ENCODE data around the gene NDFIP1. TPM values are rescaled to one million over a fixed set of nuclear protein-coding genes. Genes with fewer than 3 reads are reported as not detected.

Gene NDFIP1
- total and polyA plus RNA-seq, 2 of the 13 experiments (the other 11 are each of a cell fraction or from before 2014, with no cell fraction given), result 12.4 to 15.7 TPM

GRCh38 chr5:142197781-142198180 lies 89.2 kb downstream of the NDFIP1 start:
- no peak for FAIRE-seq
- in situ Hi-C loops (cut with HindIII; ENCODE audit: extremely low pct_ligation_motif_present, low pct_unique_long_range_greater_than_20kb) (no loop called here), intact Hi-C loops (cut with micrococcal nuclease; ENCODE audit: unreplicated experiment) (no loop called here)
- ChIA-PET CTCF (ENCODE audit: low intra/inter-chr PET ratio, low total read pairs) (no interaction called here), POLR2A (no interaction called here)
- DNase-seq (ENCODE audit: low spot score), result no peak
- Histone ChIP-seq H3K4me2 (ENCODE audit: low read depth, low read length) (no peak overlapping the region), H3K27me3 (ENCODE audit: control insufficient read depth in 1 of 2, insufficient read depth in 2 of 2, low read length in 2 of 2) (peaks cover 0 to 14% of the 10 kb centered on the region in 2 experiments; a peak in 2 of 5 replicates), H4K20me1 (ENCODE audit: insufficient read depth, low read length) (no peaks in the 10 kb centered on the region), H3K36me3 (replicated peaks in 1 of 2; ENCODE audit: control insufficient read depth in 1 of 2, insufficient read depth in 2 of 2, low read length in 2 of 2) (no peaks in the 10 kb centered on the region), H3K9ac (ENCODE audit: insufficient read depth, low read depth, low read length) (no peak overlapping the region), H3K4me1 (ENCODE audit: insufficient read depth, low read length) (peaks cover 12% of the 10 kb centered on the region), H3K4me3 (replicated peaks in 1 of 3; ENCODE audit: insufficient read depth in 1 of 3, low read depth in 2 of 3, low read length in 3 of 3) (no peak overlapping the region), H3K9me3 (ENCODE audit: low read length) (no peaks in the 10 kb centered on the region), H3K27ac (ENCODE audit: extremely low read length, insufficient read depth, low read length) (no peak overlapping the region), H2AFZ (ENCODE audit: low read length) (no peak overlapping the region), H3K79me2 (ENCODE audit: insufficient read depth, low read length) (no peaks in the 10 kb centered on the region)
- no peak for TF ChIP-seq ZMYM4 (CRISPR knock-in tag; IDR thresholded peaks at IDR 0.05)
- no peak for TF ChIP-seq ZNF777 (CRISPR knock-in tag; IDR thresholded peaks at IDR 0.05)
- no peak for TF ChIP-seq ZBTB25 (CRISPR knock-in tag; IDR thresholded peaks at IDR 0.05)
- WGBS (ENCODE audit: low lambda C conversion rate), result 81% methylated on average over 2 of the region's 5 CpGs
- no TSS peak for BruUV-seq (replicated peaks)
- ATAC-seq, result no peak

GRCh38 chr5:142199388-142199787 lies 90.8 kb downstream of the NDFIP1 start:
- H4K20me1 ChIP-seq (ENCODE audit: insufficient read depth, low read length), result no peaks in the 10 kb centered on the region
- no peak for DNase-seq (ENCODE audit: low spot score)
- H3K79me2 ChIP-seq (ENCODE audit: insufficient read depth, low read length), result no peaks in the 10 kb centered on the region
- H3K27ac ChIP-seq (ENCODE audit: extremely low read length, insufficient read depth, low read length), result no peak overlapping the region
- H3K9me3 ChIP-seq (ENCODE audit: low read length), result no peaks in the 10 kb centered on the region
- in situ Hi-C loops (cut with HindIII; ENCODE audit: extremely low pct_ligation_motif_present, low pct_unique_long_range_greater_than_20kb) (no loop called here), intact Hi-C loops (cut with micrococcal nuclease; ENCODE audit: unreplicated experiment) (no loop called here)
- no peak overlapping the region for H3K4me2 ChIP-seq (ENCODE audit: low read depth, low read length)
- ATAC-seq, result no peak
- ChIA-PET CTCF (ENCODE audit: low intra/inter-chr PET ratio, low total read pairs) (no interaction called here), POLR2A (no interaction called here)
- H3K9ac ChIP-seq (ENCODE audit: insufficient read depth, low read depth, low read length), result no peak overlapping the region
- no peak overlapping the region for H3K4me3 ChIP-seq (replicated peaks in 1 of 3; ENCODE audit: insufficient read depth in 1 of 3, low read depth in 2 of 3, low read length in 3 of 3)
- no peak for TF ChIP-seq NONO (IDR thresholded peaks at IDR 0.05)
- TF ChIP-seq NONO (CRISPR knock-in tag; conservative IDR thresholded peaks at IDR 0.05), result no peak
- TF ChIP-seq REST (IDR thresholded peaks at IDR 0.05; ENCODE audit: borderline replicate concordance in 1 of 2, low read depth in 1 of 2, low read length in 2 of 2), result no peak
- TF ChIP-seq ZNF3 (CRISPR knock-in tag; IDR thresholded peaks at IDR 0.05), result no peak
- TF ChIP-seq ZNF768 (CRISPR knock-in tag; IDR thresholded peaks at IDR 0.05), result no peak
- no peak for FAIRE-seq
- H3K4me1 ChIP-seq (ENCODE audit: insufficient read depth, low read length), result peaks cover 9% of the 10 kb centered on the region; the same call in 1 of the 2 replicates
- H2AFZ ChIP-seq (ENCODE audit: low read length), result no peak overlapping the region
- 84% methylated on average over 8 of the region's 8 CpGs for WGBS (ENCODE audit: low lambda C conversion rate)
- no peaks in the 10 kb centered on the region for H3K36me3 ChIP-seq (replicated peaks in 1 of 2; ENCODE audit: control insufficient read depth in 1 of 2, insufficient read depth in 2 of 2, low read length in 2 of 2)
- H3K27me3 ChIP-seq (ENCODE audit: control insufficient read depth in 1 of 2, insufficient read depth in 2 of 2, low read length in 2 of 2), result peaks cover 2 to 14% of the 10 kb centered on the region in 2 experiments; a peak in 4 of 5 replicates
- no TSS peak for BruUV-seq (replicated peaks)
